Measurements from ENCODE around the gene SYT5.

Gene SYT5

DNA sequence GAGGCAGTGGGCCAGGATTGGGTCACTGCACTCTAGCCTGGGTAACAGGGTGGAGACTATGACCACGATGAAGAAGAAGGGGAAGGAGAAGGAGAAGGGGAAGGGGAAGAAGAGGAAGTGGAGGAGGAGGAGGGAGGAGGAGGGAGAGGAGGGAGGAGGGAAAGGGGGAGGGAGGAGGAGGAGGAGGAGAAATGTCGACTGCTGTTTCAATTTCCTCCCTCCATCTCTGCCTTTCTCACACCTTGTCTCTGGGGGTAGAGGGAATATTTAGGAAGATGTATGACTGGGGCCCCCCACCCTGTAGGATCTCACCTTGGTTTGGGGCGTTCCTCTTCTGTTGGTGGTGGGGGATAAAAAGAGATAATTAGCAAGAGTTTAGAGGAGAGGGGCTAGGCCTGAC lies 34.9 kb downstream of the SYT5 start:
- FAIRE-seq, result no peak

DNA sequence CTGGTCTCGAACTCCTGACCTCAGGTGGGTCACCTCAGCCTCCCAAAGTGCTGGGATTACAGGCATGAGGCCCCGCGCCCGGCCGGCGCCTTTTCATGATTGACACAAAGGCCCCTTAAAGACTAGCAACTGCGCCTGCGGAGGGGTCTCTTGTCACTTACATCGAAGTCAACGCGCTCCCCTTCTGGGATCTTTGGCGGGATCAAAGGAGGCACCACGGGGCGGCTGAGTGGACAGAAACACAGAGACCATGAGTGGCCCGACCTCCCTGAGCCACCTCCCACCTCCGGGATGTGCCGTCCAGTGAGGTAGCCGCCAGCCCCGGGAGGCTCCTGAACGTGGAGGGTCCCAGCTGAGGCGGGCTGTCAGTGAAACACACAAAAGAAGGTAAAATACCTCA lies 38.4 kb downstream of the SYT5 start:
- no peak for FAIRE-seq

DNA sequence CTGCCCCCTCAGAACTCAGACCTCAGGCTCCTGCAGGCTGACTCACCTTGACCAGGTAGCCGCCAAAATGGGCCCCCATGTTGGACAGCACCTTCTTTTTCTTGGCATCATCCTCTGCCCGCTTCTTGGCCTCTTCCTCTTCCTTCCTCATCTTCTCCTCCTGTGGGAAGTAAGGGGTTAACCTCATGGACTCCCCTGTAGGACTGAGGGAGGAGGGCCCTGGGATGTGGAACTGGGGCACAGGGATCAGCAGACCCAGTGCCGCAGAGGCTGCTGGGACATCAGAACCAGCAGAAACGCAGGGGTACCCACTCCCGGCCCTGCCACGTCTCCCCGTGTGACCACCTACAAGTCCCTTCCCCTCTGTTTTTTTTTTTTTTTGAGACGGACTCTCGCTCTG lies 42.2 kb downstream of the SYT5 start:
- FAIRE-seq, result no peak

DNA sequence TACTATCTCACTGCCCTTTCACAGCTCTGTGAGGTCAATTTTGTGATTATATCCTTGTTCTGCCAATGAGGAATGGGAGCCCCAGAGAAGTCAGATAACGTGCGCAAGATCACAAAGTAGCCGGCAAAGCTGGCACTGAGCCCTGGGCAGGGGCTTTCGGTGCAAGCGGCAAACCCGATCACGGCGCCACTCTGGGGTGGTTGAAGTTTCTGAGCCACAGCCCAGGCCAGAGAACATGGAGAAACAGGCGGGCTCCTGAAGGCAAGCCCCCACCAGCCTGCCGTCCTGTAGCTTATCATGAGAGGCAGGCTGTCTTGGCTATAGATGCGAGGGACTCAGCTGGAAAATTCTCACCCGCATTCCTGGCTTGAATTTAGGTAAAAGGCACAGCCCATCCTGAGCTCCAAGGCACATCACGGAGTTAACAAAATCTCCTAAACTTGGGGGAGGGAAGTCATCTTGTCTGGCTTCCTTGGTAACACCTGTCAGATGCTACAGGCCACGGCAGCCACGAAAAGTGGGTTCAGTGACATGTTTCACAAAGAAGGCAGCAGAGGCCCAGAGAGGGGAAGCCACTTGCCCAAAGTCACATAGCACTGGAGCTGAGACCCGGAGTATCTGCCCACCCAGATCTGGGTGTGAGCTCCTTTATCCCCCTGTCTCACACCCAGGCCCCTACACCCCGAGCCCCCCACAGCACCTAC lies 43.5 kb downstream of the SYT5 start:
- no peak for FAIRE-seq

DNA sequence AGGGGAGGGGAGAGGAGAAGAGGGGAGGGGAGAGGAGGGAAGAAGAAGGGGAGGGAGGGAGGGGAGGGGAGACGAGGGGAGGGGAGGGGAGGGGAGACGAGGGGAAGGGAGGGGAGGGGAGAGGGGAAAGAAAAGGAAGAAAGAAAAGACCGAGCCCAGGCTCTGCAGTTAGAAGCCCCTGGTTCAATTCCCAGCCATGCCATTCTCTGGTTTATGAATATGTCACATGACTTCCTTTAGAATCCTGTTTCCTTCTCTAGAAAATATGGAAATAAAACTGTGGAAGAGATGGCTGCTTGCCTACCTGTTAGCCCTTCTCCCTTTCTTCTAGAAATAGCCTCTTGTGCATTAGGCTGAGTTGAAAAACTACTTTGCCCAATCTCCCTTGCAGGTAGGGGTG lies 45.4 kb downstream of the SYT5 start:
- no peak for FAIRE-seq

DNA sequence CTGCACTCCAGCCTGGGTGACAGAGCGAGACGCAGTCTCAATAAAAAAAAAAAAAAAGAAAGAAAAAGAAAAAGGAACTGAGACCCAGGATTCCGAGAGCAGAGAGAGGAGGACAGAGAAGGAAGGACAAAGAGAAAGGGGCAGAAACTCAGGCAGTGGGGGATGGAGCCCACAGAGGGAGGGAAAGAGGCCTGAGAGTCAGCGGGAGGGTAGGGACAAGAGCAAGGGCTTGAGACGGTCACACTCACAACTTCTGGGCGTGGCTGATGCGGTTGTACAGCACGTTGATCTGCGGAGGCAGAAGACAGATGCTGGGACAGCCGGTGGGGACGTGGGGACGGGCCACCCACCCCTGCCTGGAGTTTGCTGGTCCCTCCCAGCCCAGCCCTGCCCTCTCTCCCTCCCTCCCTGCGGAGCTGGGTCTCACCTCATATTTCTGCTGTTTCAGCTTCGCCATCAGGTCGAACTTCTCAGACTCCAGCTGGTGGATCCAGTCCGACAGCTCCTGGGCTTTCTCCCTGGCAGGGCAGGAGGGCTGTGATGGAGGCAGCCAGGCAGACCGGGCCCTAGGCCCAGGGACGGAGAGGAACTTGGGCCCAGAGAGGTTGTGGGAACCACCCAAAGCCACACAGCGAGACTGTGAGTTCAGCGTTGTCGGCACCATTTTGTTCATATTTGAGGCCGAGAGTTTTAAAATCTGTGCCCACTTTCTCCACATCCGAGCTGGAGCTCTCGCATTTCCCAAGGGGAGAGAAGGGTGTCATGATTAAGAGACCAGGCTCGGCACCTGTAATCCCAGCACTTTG lies 46.2 kb downstream of the SYT5 start:
- no peak for FAIRE-seq

DNA sequence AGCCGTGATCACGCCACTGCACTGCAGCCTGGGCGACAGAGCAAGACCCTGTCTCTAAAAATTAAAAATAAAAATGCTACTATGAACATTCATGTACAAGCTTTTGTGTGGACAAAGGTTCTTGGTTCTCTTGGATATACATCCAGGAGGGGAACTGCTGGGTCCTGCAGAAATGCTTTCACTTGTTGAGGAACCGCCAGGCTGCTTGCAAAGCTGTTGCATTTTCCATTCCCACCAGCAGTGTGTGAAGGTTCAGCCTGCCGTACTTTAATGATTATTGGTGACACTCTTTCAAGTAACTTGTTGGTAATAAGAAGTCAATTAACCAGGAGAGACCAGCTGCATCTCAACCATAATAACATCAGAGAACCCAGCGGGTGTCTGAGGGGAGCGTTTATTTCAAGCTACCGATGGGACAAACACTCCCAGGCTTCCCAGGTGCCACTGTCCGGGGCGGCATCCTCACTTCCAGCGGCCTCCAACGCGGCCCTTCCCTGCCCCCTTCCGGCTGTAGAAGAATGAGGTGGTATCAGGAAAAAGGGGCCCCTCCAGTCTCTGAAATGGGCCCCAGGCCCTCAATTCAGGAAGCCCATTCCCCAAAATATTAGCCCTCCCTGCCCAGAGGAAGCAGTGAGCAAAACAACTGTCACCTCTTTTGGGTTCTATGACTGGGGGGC lies 47.5 kb downstream of the SYT5 start:
- no peak for FAIRE-seq

DNA sequence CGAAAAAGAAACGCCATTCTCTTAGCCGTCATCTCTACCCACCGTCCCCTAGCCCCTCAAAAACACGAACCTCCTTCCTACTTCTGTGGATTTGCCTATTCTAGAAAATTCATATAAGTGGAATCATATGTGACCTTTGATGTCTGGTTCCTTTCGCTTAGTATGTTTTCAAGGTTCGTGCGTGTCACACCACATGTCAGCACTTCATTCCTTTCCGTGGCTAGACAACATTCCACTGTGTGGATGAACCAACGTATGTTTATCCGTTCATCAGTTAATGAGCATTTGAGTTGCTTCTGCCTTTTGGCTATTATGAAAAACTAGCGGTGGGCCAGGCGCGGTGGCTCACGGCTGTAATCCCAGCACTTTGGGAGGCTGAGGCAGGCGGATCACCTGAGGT lies 48.7 kb downstream of the SYT5 start:
- FAIRE-seq, result no peak

All from endometrium (tissue), 2 donors.